H1 (cell line): ENCODE results near the gene RAD50. TPM values are rescaled to one million over a fixed set of nuclear protein-coding genes. Genes with fewer than 3 reads are reported as not detected.

Source experiments
- CTBP2 ChIP-seq: IDR thresholded peaks from 2 replicates; pipeline ENCODE4 v1.7.0; 2011; ENCODE audit warnings: borderline replicate concordance, mild to moderate bottlenecking, moderate library complexity, mixed read lengths, low read length; ENCODE audit not compliant: insufficient read depth, insufficient read length
- JUN ChIP-seq: IDR thresholded peaks from 2 replicates; pipeline ENCODE4 v1.6.1; 2011; ENCODE audit warnings: low read depth, mild to moderate bottlenecking, improper control_type of control experiment, low read length
- polyA plus RNA-seq, 7 experiments: library from polyadenylated mRNA; depleted of rRNA in 3 of 7; stranded (reverse) in 5 of 7; unstranded in 2 of 7; fragments of >200 nt in 5 of 7; fragments of 200-250 nt in 2 of 7; gene quantifications; 1 replicate in 5 of 7; 2 replicates in 1 of 7; 4 replicates in 1 of 7; pipeline versions ENCODE4 v1.2.1 to v1.2.3, GENCODE V29; 2011 to 2013; ENCODE audit warnings: missing spikeins in 2 of 7, mixed read lengths in 2 of 7
- total RNA-seq: library from RNA; stranded (reverse); fragmentation: NEBNext Ultra II Directional; extraction: Animal tissue kit (Norgen Biotek cat#: 25700); gene quantifications from 2 replicates; pipeline ENCODE4 v1.2.1, GENCODE V29; 2021

Gene RAD50
- total and polyA plus RNA-seq, 2 of the 8 experiments (the other 6 are each of a cell fraction or from before 2014, with no cell fraction given) = 10.1 to 39.4 TPM

- TF ChIP-seq CTBP2 (no peak), JUN (no peak)
These were observed 51.3 kb downstream of the RAD50 start (continued) for GRCh38 chr5:132608107-132608506.
